Gastroesophageal sphincter (tissue), 4 donors: Measurements from ENCODE around the gene FOXE3. TPM values are rescaled to one million over a fixed set of nuclear protein-coding genes. Genes with fewer than 3 reads are reported as not detected.

ENCODE experiments used
- ATAC-seq: fragments of 150-250 bp; one replicate; pipeline ENCODE4 v1.9.1; 2016; ENCODE audit warnings: mild to moderate bottlenecking, moderate library complexity
- H3K27ac ChIP-seq, 4 donors: fragments of 200-600 bp; sonication (generic) in 3 of 4; 1 replicate in 3 of 4; 2 replicates in 1 of 4; pipeline ENCODE4 v1.5.1; 2016 to 2019
- H3K27me3 ChIP-seq: fragments of 200-600 bp; sonication (generic); one replicate; pipeline ENCODE4 v1.5.1; 2019
- H3K36me3 ChIP-seq, 2 donors: fragments of 200-600 bp; sonication (generic); one replicate each; pipeline ENCODE4 v1.5.1; 2019; ENCODE audit warnings: control low read depth in 1 of 2
- H3K4me1 ChIP-seq, 3 donors: fragments of 200-600 bp; sonication (generic); 1 replicate in 2 of 3; 2 replicates in 1 of 3; pipeline ENCODE4 v1.5.1; 2016 to 2019; ENCODE audit warnings: control low read depth in 2 of 3
- H3K4me3 ChIP-seq, 2 donors: fragments of 200-600 bp; sonication (generic); one replicate each; pipeline ENCODE4 v1.5.1; 2019; ENCODE audit warnings: mild to moderate bottlenecking in 1 of 2, moderate library complexity in 1 of 2
- H3K9me3 ChIP-seq, 3 donors: fragments of 200-600 bp; sonication (generic); one replicate each; pipeline ENCODE4 v1.5.1; 2017 to 2019; ENCODE audit warnings: control low read depth in 2 of 3
- EP300 ChIP-seq: sonication (generic); formaldehyde crosslinking; IDR thresholded peaks from one replicate; pipeline ENCODE4 v1.6.1; 2017; ENCODE audit warnings: antibody characterized with exemption, mild to moderate bottlenecking
- POLR2A ChIP-seq, 2 donors: fragments of 450-650 bp; IDR thresholded peaks; one replicate each; pipeline ENCODE4 v1.6.1; 2017; ENCODE audit warnings: antibody characterized with exemption in 2 of 2, mild to moderate bottlenecking in 2 of 2, moderate library complexity in 1 of 2
- POLR2AphosphoS5 ChIP-seq: sonication (generic); formaldehyde crosslinking; IDR thresholded peaks from one replicate; pipeline ENCODE4 v1.6.1; 2017; ENCODE audit warnings: antibody characterized with exemption
- WGBS, 2 donors: methylation state at CpG; one replicate each; pipeline ENCODE4 v1.1.5; 2018; ENCODE audit warnings: low coverage in 1 of 2; 5-methylcytosine and 5-hydroxymethylcytosine counted together
- total RNA-seq, 4 donors: library from RNA; depleted of rRNA; stranded (reverse); fragments of >200 nt; gene quantifications; one replicate each; pipeline ENCODE4 v1.1.0, GENCODE V29; 2016
- TF ChIP-seq, protein P1 (sequence below), 4 experiments: fragments of 200-600 bp in 2 of 4; fragments of 450-650 bp in 2 of 4; sonication (generic) in 1 of 4; IDR thresholded peaks; one replicate each; pipeline ENCODE4 v1.5.1; 2017 to 2019; ENCODE audit warnings: antibody characterized with exemption in 4 of 4, mild to moderate bottlenecking in 2 of 4, moderate library complexity in 2 of 4

Gene FOXE3
- total RNA-seq, 4 donors from 2014 or later = not detected

DNA sequence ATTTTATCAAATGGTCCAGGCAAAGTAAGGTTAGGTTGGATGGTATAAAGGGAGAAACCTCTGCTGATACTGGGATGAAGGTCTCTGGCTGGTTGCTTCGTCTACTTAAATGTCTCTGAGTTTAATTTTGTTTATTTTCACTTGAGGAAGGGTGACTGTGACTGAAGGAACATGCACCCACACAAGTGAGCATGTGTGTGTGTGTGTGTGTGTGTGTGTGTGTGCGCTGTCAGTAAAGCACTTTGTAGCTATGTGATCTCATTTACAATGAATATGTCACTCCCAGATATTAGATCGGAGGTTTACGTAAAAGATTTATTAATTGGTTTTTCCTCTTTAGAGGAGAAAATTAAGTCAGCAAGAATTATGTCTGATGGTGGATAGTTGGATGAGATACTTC lies 26.1 kb downstream of the FOXE3 start:
- ATAC-seq = no peak
- Histone ChIP-seq H3K9me3 (peaks cover 0 to 15% (median 0%) of the 10 kb centered on the region in 3 donors), H3K27ac (no peak overlapping the region), H3K4me3 (no peak overlapping the region), H3K27me3 (peaks cover 99% of the 10 kb centered on the region), H3K36me3 (no peaks in the 10 kb centered on the region), H3K4me1 (peaks cover 0 to 42% (median 11%) of the 10 kb centered on the region in 3 donors)
- TF ChIP-seq, protein P1, sequence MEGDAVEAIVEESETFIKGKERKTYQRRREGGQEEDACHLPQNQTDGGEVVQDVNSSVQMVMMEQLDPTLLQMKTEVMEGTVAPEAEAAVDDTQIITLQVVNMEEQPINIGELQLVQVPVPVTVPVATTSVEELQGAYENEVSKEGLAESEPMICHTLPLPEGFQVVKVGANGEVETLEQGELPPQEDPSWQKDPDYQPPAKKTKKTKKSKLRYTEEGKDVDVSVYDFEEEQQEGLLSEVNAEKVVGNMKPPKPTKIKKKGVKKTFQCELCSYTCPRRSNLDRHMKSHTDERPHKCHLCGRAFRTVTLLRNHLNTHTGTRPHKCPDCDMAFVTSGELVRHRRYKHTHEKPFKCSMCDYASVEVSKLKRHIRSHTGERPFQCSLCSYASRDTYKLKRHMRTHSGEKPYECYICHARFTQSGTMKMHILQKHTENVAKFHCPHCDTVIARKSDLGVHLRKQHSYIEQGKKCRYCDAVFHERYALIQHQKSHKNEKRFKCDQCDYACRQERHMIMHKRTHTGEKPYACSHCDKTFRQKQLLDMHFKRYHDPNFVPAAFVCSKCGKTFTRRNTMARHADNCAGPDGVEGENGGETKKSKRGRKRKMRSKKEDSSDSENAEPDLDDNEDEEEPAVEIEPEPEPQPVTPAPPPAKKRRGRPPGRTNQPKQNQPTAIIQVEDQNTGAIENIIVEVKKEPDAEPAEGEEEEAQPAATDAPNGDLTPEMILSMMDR (IDR thresholded peaks at IDR 0.05) = no peak
- TF ChIP-seq EP300 (no peak), POLR2AphosphoS5 (no peak), POLR2A (IDR thresholded peaks at IDR 0.05) (no peak)
- 94 to 97% methylated on average over 4 of the region's 4 CpGs for WGBS, 2 donors

DNA sequence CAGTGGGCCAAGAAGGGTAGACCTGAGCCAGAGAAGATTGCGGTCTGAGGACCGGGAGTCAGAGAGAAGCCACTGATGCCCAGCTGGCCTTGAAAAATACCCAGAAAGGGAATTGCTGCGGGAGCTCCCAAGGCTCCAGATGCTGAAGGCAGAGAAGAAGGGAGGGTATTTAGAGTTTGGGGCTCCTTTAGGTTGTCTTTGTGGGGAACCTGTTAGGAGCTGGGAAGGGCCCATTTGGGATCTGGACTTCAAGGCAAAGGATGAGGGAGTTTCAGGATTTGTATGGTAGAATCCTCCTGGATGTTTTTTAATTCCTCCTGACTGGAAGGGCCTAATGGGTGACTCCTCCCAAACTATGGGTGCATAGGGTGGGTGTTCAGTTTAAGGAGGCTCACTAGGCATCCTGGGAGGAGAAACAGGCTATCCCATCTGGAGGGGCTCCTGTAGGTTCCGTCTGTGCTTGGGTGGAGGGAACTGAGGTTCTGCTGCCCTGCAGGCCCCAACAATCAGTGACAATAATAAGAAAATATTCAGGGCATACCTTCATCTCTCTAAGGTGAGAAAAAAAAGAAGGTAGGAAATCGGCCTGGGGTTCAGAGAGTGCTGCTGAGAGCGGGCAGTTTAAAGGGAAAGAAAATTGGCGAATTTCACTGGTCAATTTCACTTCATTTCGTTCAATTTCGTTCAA lies 26.9 kb downstream of the FOXE3 start:
- TF ChIP-seq EP300 (no peak), POLR2AphosphoS5 (no peak), POLR2A (IDR thresholded peaks at IDR 0.05) (no peak)
- TF ChIP-seq, protein P1 (IDR thresholded peaks at IDR 0.05) = no peak
- Histone ChIP-seq H3K9me3 (peaks cover 0 to 15% (median 0%) of the 10 kb centered on the region in 3 donors), H3K4me1 (peaks cover 0 to 34% (median 11%) of the 10 kb centered on the region in 3 donors), H3K36me3 (no peaks in the 10 kb centered on the region), H3K27me3 (peaks cover 99% of the 10 kb centered on the region), H3K27ac (no peak overlapping the region), H3K4me3 (no peak overlapping the region)
- no peak for ATAC-seq
- 42 to 48% methylated on average over 5 to 8 of the region's 9 CpGs for WGBS, 2 donors

DNA sequence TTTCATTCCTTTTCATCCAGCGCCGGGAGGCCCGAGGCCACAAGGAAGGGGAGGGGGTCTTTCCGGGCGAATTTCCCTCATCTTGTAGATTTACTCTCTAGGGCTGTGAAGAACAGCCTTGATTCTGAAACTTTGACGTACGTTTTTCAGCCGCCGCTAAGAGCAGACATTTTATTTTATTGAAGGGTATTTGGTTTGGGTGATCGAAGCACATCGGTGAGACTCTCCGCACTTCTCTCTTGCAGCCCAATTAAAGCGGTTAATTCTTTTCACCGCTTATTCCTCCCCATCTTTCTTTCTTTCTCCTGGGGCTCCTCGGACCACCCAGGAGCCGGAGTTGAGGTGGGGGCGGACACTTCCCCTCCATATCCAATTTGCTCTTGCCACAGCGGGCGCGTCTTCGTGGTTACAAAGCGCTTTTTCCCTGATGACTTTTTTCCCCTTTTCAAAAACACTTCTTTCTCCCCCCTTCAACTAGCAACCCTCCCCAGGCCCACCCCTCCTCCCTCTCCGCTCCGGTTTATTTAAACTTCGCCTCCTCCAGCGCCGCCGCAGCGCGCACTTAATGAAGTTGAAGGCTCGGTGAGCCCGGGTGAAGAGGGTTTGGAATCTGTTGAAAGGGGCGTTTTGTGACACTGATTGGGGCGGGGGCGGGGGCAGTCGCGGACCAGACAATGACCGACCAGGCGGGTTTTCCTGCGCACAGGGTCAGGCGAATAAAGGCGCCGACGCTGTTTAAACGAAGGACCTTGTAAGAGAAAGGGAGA lies 27.6 kb downstream of the FOXE3 start:
- H3K9me3 ChIP-seq = peaks cover 0 to 15% (median 0%) of the 10 kb centered on the region in 3 donors
- TF ChIP-seq, protein P1 (IDR thresholded peaks at IDR 0.05) = no peak
- TF ChIP-seq EP300 (no peak), POLR2AphosphoS5 (no peak), POLR2A (IDR thresholded peaks at IDR 0.05) (no peak)
- peaks cover 0 to 28% (median 11%) of the 10 kb centered on the region in 3 donors for H3K4me1 ChIP-seq
- ATAC-seq = no peak
- no peaks in the 10 kb centered on the region for H3K36me3 ChIP-seq
- H3K27me3 ChIP-seq = peaks cover 100% of the 10 kb centered on the region
- no peak overlapping the region for H3K4me3 ChIP-seq
- WGBS, 2 donors = 17 to 24% methylated on average over 20 to 26 of the region's 45 CpGs
- H3K27ac ChIP-seq = no peak overlapping the region

DNA sequence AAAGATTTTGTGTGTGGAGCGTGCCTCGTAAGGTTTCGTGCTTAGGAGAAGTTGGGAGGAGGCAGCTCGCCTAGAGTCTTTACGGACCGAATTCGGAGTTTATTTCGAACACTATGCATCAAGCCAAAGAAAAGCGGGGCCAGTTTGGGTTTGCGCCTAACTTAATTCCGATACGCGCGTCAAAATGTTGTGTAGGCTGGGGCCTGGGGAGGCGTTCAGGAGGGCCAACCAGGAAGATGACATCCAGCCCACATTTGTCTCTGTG lies 28.1 kb downstream of the FOXE3 start:
- H3K27ac ChIP-seq = no peak overlapping the region
- H3K27me3 ChIP-seq = peaks cover 100% of the 10 kb centered on the region
- 18 to 26% methylated on average over 5 to 10 of the region's 15 CpGs for WGBS, 2 donors
- H3K4me1 ChIP-seq = peaks cover 0 to 24% (median 11%) of the 10 kb centered on the region in 3 donors
- H3K9me3 ChIP-seq = peaks cover 0 to 15% (median 0%) of the 10 kb centered on the region in 3 donors
- no peak for ATAC-seq
- peak overlapping the region in 1 of 2 donors; percentile 41 for H3K4me3 ChIP-seq
- H3K36me3 ChIP-seq = no peaks in the 10 kb centered on the region
- TF ChIP-seq POLR2A (IDR thresholded peaks at IDR 0.05) = no peak
- TF ChIP-seq EP300 = no peak
- TF ChIP-seq, protein P1 (IDR thresholded peaks at IDR 0.05) = no peak
- TF ChIP-seq POLR2AphosphoS5 = no peak
